ENCODE measurements around the gene PLCB3.

- no peak for TF ChIP-seq SP1 (IDR thresholded peaks at IDR 0.05)
- TF ChIP-seq ZNF384 (IDR thresholded peaks at IDR 0.05), result no peak
- TF ChIP-seq SUZ12 (IDR thresholded peaks at IDR 0.05), result no peak
- TF ChIP-seq PKNOX1 (IDR thresholded peaks at IDR 0.05), result no peak
- no peak for TF ChIP-seq BHLHE40 (IDR thresholded peaks at IDR 0.05; ENCODE audit: borderline replicate concordance)
- TF ChIP-seq ARNT (IDR thresholded peaks at IDR 0.05), result no peak
- TF ChIP-seq FOXA1 (IDR thresholded peaks at IDR 0.05), result no peak
- no peak for TF ChIP-seq L3MBTL2 (conservative IDR thresholded peaks at IDR 0.05)
- no peak for TF ChIP-seq ELF4 (IDR thresholded peaks at IDR 0.05)
- TF ChIP-seq HDGF (IDR thresholded peaks at IDR 0.05; ENCODE audit: borderline replicate concordance), result no peak
- TF ChIP-seq LEF1 (IDR thresholded peaks at IDR 0.05; ENCODE audit: borderline replicate concordance), result no peak
- TF ChIP-seq FOXM1 (IDR thresholded peaks at IDR 0.05; ENCODE audit: borderline replicate concordance), result no peak
Observed at GRCh38 chr11:64263947-64264317, 12.6 kb downstream of the PLCB3 start.
